ENCODE measurements around the gene PRR12.
"Not testable (repeated sequence)": the region's sequence is repeated elsewhere in the genome, so short reads cannot be mapped to it uniquely, and the experiment has no call there.

PRR12 gene

GRCh38 chr19:49616532-49616931 is 25.6 kb downstream of the PRR12 start:
- Histone ChIP-seq H3K9me2 (ENCODE audit: low read depth, low read length) (no peaks in the 10 kb centered on the region), H3K36me3 (ENCODE audit: insufficient read depth, low read length) (peaks cover 61% of the 10 kb centered on the region), H3K9me3 (ENCODE audit: low read length) (no peaks in the 10 kb centered on the region), H3K4me3 (ENCODE audit: low read depth, low read length, poor library complexity, severe bottlenecking) (no peak overlapping the region), H3K27ac (ENCODE audit: low read depth, low read length, poor library complexity, severe bottlenecking) (no peak overlapping the region), H2AFZ (ENCODE audit: low read length) (no peak overlapping the region), H3K4me2 (ENCODE audit: low read length) (no peak overlapping the region), H3K9ac (ENCODE audit: low read length) (no peak overlapping the region), H3K27me3 (ENCODE audit: insufficient read depth, low read length) (no peaks in the 10 kb centered on the region), H4K20me1 (ENCODE audit: insufficient read depth, low read length) (no peaks in the 10 kb centered on the region), H3F3A (ENCODE audit: insufficient read depth, low read length) (no peaks in the 10 kb centered on the region), H3K4me1 (ENCODE audit: insufficient read depth, low read length, severe bottlenecking) (no peaks in the 10 kb centered on the region), H3K79me2 (ENCODE audit: insufficient read depth, low read length) (no peaks in the 10 kb centered on the region)
- TF ChIP-seq CTCF (IDR thresholded peaks at IDR 0.05; ENCODE audit: low read length): no peak
- TF ChIP-seq EZH2 (IDR thresholded peaks at IDR 0.05; ENCODE audit: borderline replicate concordance, low read length): no peak

GRCh38 chr19:49616945-49617344 is 26.0 kb downstream of the PRR12 start:
- Histone ChIP-seq H3K4me2 (ENCODE audit: low read length) (no peak overlapping the region), H3K79me2 (ENCODE audit: insufficient read depth, low read length) (no peaks in the 10 kb centered on the region), H3K4me1 (ENCODE audit: insufficient read depth, low read length, severe bottlenecking) (no peaks in the 10 kb centered on the region), H3K9ac (ENCODE audit: low read length) (no peak overlapping the region), H3F3A (ENCODE audit: insufficient read depth, low read length) (no peaks in the 10 kb centered on the region), H3K27me3 (ENCODE audit: insufficient read depth, low read length) (no peaks in the 10 kb centered on the region), H3K36me3 (ENCODE audit: insufficient read depth, low read length) (peaks cover 65% of the 10 kb centered on the region), H3K4me3 (ENCODE audit: low read depth, low read length, poor library complexity, severe bottlenecking) (no peak overlapping the region), H4K20me1 (ENCODE audit: insufficient read depth, low read length) (no peaks in the 10 kb centered on the region), H3K9me2 (ENCODE audit: low read depth, low read length) (no peaks in the 10 kb centered on the region), H3K27ac (ENCODE audit: low read depth, low read length, poor library complexity, severe bottlenecking) (no peak overlapping the region), H2AFZ (ENCODE audit: low read length) (no peak overlapping the region), H3K9me3 (ENCODE audit: low read length) (no peaks in the 10 kb centered on the region)
- TF ChIP-seq CTCF (IDR thresholded peaks at IDR 0.05; ENCODE audit: low read length) (no peak), EZH2 (IDR thresholded peaks at IDR 0.05; ENCODE audit: borderline replicate concordance, low read length) (no peak)

- not testable (repeated sequence) for H3K27ac ChIP-seq (ENCODE audit: low read depth, low read length, poor library complexity, severe bottlenecking); H2AFZ ChIP-seq (ENCODE audit: low read length); H4K20me1 ChIP-seq (ENCODE audit: insufficient read depth, low read length); H3K4me2 ChIP-seq (ENCODE audit: low read length); H3K4me1 ChIP-seq (ENCODE audit: insufficient read depth, low read length, severe bottlenecking); H3K27me3 ChIP-seq (ENCODE audit: insufficient read depth, low read length); H3K9me2 ChIP-seq (ENCODE audit: low read depth, low read length); H3K4me3 ChIP-seq (ENCODE audit: low read depth, low read length, poor library complexity, severe bottlenecking); H3K9me3 ChIP-seq (ENCODE audit: low read length); H3K9ac ChIP-seq (ENCODE audit: low read length); H3F3A ChIP-seq (ENCODE audit: insufficient read depth, low read length); H3K79me2 ChIP-seq (ENCODE audit: insufficient read depth, low read length)
- H3K36me3 ChIP-seq (ENCODE audit: insufficient read depth, low read length): peaks cover 69% of the 10 kb centered on the region
Measured at GRCh38 chr19:49617860-49618259, 26.9 kb downstream of the PRR12 start.
